ENCODE results near the gene SLC6A1. TPM values are rescaled to one million over a fixed set of nuclear protein-coding genes. Genes with fewer than 3 reads are reported as not detected.
"Not testable (repeated sequence)": the region's sequence is repeated elsewhere in the genome, so short reads cannot be mapped to it uniquely, and the experiment has no call there.

The SLC6A1 gene
- total and polyA plus RNA-seq, 5 donors from 2014 or later: not detected

DNA sequence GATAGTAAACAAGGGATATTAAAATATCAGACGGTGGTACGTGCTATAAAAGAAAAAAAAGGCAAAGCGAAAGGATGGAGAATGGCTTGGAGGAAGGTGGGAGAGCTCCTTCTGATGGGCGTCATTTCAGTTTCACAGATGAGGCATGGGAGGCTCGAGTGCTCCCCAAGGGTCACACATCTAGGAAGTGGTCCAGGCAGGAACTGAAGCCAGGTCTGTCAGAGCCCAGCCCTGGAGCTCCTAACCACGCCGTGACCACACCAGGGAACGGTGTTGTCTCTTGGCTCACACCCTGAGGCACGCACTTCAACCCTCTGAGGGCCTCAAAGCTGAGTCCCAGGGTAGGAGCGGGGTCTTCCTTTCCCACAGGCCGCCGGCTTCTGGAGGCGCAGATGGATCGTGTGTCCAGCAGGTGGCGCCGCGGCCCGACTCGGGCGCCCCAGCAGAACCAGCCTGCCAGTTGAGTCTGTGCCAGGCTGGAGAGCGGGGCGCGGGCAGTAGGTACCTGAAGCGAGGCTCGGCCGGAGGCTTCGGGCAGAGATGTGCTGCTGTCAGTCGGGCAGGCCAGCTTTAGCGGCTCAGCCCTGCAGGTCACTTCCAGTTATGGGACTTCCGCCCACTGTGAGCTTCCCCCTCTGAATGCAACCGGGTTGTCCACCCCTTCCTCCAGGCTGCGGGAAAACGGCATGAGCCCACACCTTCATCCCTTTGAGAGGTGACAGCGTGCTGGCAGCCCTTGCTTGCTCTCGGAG lies 68.1 kb downstream of the SLC6A1 start:
- DNase-seq (peak in 2 of 3 donors; percentile 8 to 43), ATAC-seq (ENCODE audit: low read depth in 2 of 2) (peak in 1 of 2 donors; percentile 31)
- Mint-ChIP-seq H3K4me1 (peaks cover 0 to 5% (median 1%) of the 10 kb centered on the region in 4 donors), H3K9me3 (peaks cover 0 to 5% (median 0%) of the 10 kb centered on the region in 7 donors), H3K36me3 (no peaks in the 10 kb centered on the region), H3K27ac (no peak overlapping the region), H3K4me3 (no peak overlapping the region), H3K27me3 (peaks cover 17% of the 10 kb centered on the region)
- Histone ChIP-seq H3K27ac (ENCODE audit: insufficient read depth, low read length, poor library complexity, severe bottlenecking) (no peak overlapping the region), H3K4me3 (ENCODE audit: low read depth, low read length) (no peak overlapping the region), H3K9me3 (ENCODE audit: control insufficient read depth in 2 of 2, low read length in 2 of 2) (no peaks in the 10 kb centered on the region), H3K4me1 (ENCODE audit: control insufficient read depth, insufficient read depth, low read length, poor library complexity, severe bottlenecking) (no peaks in the 10 kb centered on the region), H3K36me3 (ENCODE audit: control insufficient read depth, insufficient read depth, low read length) (no peaks in the 10 kb centered on the region), H3K27me3 (ENCODE audit: control insufficient read depth, insufficient read depth, low read length) (no peaks in the 10 kb centered on the region)

DNA sequence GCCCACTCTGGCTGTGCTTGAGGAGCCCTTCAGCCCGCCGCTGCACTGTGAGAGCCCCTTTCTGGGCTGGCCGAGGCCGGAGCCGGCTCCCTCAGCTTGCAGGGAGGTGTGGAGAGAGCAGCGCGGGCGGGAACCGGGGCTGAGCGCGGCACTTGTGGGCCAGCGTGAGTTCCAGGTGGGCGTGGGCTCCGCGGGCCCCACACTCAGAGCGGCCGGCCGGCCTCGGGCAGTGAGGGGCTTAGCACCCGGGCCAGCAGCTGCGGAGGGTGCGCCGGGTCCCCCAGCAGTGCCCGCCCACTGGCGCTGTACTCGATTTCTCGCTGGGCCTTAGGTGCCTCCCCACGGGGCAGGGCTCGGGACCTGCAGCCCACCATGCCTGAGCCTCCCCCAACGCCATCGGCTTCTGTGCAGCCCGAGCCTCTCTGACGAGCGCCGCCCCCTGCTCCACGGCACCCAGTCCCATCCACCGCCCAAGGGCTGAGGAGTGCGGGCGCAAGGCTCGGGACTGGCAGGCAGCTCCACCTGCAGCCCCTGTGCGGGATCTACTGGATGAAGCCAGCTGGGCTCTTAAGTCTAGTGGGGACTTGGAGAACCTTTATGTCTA lies 68.8 kb downstream of the SLC6A1 start:
- not testable (repeated sequence) for H3K4me1 Mint-ChIP-seq; H3K4me3 Mint-ChIP-seq; H3K9me3 Mint-ChIP-seq; H3K27me3 ChIP-seq (ENCODE audit: control insufficient read depth, insufficient read depth, low read length); DNase-seq; H3K9me3 ChIP-seq (ENCODE audit: control insufficient read depth in 2 of 2, low read length in 2 of 2); H3K4me1 ChIP-seq (ENCODE audit: control insufficient read depth, insufficient read depth, low read length, poor library complexity, severe bottlenecking); H3K4me3 ChIP-seq (ENCODE audit: low read depth, low read length); H3K36me3 Mint-ChIP-seq; ATAC-seq (ENCODE audit: low read depth in 2 of 2); H3K36me3 ChIP-seq (ENCODE audit: control insufficient read depth, insufficient read depth, low read length); H3K27ac Mint-ChIP-seq; H3K27ac ChIP-seq (ENCODE audit: insufficient read depth, low read length, poor library complexity, severe bottlenecking)
- H3K27me3 Mint-ChIP-seq: peaks cover 11% of the 10 kb centered on the region

DNA sequence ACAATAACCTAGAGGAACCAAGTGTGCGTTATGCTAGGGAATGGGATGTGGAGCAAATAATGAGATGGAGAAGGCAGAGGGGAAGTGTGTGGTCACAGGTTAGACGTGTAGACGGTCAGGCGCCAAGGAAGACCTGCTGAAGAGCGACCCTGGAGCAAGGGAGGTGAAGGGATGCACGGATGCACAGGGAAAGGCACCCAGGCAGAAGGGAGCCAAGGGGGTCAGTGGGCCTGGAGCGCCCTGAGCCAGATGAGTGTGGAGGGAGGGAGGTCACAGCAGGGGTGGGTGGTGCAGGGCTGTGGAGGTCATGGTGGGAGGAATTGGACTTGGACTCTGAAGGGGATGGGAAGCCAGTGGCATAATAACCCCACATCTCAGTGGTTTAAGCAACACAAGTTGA lies 70.2 kb downstream of the SLC6A1 start:
- peaks cover 5% of the 10 kb centered on the region for H3K27me3 Mint-ChIP-seq
- ATAC-seq (ENCODE audit: low read depth in 2 of 2): no peak
- no peak for DNase-seq
- H3K4me3 Mint-ChIP-seq: no peak overlapping the region
- H3K9me3 ChIP-seq (ENCODE audit: control insufficient read depth in 2 of 2, low read length in 2 of 2): no peaks in the 10 kb centered on the region
- H3K27ac ChIP-seq (ENCODE audit: insufficient read depth, low read length, poor library complexity, severe bottlenecking): no peak overlapping the region
- H3K27me3 ChIP-seq (ENCODE audit: control insufficient read depth, insufficient read depth, low read length): no peaks in the 10 kb centered on the region
- no peak overlapping the region for H3K27ac Mint-ChIP-seq
- no peaks in the 10 kb centered on the region for H3K36me3 Mint-ChIP-seq
- H3K36me3 ChIP-seq (ENCODE audit: control insufficient read depth, insufficient read depth, low read length): no peaks in the 10 kb centered on the region
- peaks cover 0 to 5% (median 0%) of the 10 kb centered on the region in 7 donors for H3K9me3 Mint-ChIP-seq
- H3K4me1 ChIP-seq (ENCODE audit: control insufficient read depth, insufficient read depth, low read length, poor library complexity, severe bottlenecking): no peaks in the 10 kb centered on the region
- no peak overlapping the region for H3K4me3 ChIP-seq (ENCODE audit: low read depth, low read length)
- H3K4me1 Mint-ChIP-seq: peaks cover 0 to 5% (median 1%) of the 10 kb centered on the region in 4 donors

DNA sequence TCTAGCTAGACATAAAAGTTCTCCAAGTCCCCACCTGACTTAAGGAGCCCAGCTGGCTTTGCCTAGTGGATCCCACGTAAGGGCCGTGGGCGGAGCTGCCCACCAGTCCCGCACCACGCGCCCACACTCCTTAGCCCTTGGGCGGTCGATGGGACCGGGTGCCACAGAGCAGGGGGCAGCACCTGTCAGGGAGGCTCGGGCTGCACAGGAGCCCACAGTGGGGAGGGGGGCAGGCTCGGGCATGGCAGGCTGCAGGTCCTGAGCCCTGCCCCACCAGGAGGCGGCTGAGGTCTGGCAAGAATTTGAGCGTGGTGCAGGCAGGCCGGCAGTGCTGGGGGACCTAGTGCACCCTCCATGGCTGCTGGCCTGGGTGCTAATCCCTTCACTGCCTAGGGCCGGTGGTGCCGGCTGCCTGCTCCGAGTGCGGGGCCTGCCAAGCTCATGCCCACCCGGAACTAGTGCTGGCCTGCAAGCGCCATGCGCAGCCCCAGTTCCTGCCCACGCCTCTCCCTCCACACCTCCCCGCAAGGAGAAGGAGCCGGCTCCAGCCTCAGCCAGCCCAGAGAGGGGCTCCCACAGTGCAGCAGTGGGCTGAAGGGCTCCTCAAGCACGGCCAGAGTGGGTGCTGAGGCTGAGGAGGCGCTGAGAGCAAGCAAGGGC lies 78.7 kb downstream of the SLC6A1 start:
- Mint-ChIP-seq H3K27ac (no peak overlapping the region), H3K4me1 (peaks cover 0 to 2% (median 0%) of the 10 kb centered on the region in 4 donors), H3K36me3 (peaks cover 3% of the 10 kb centered on the region), H3K27me3 (peaks cover 4% of the 10 kb centered on the region), H3K4me3 (no peak overlapping the region), H3K9me3 (peaks cover 0 to 5% (median 1%) of the 10 kb centered on the region in 7 donors)
- Histone ChIP-seq H3K9me3 (ENCODE audit: control insufficient read depth in 2 of 2, low read length in 2 of 2) (no peaks in the 10 kb centered on the region), H3K27ac (ENCODE audit: insufficient read depth, low read length, poor library complexity, severe bottlenecking) (no peak overlapping the region), H3K27me3 (ENCODE audit: control insufficient read depth, insufficient read depth, low read length) (peaks cover 4% of the 10 kb centered on the region), H3K36me3 (ENCODE audit: control insufficient read depth, insufficient read depth, low read length) (no peaks in the 10 kb centered on the region), H3K4me1 (ENCODE audit: control insufficient read depth, insufficient read depth, low read length, poor library complexity, severe bottlenecking) (no peaks in the 10 kb centered on the region), H3K4me3 (ENCODE audit: low read depth, low read length) (no peak overlapping the region)
- no peak for ATAC-seq (ENCODE audit: low read depth in 2 of 2)
- no peak for DNase-seq

DNA sequence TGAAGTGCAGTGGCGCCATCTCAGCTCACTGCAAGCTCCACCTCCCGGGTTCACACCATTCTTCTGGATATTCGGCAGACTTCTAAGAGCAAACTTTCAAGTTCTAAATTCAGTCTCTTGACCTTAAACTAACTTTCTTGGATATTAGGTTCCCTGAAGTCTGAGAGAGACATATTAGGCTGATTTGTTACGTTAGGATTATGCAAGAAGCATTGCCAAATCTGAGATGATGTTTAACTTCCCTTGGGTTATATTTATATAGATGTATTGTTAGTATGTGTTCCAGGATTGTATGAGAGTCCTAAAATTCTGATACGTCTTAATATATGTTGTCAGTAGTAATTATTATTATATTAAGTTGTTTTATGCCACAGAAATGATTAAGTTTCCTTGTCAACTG lies 80.1 kb downstream of the SLC6A1 start:
- Mint-ChIP-seq H3K9me3 (peaks cover 0 to 5% (median 1%) of the 10 kb centered on the region in 7 donors), H3K4me3 (no peak overlapping the region), H3K27me3 (peaks cover 7% of the 10 kb centered on the region), H3K4me1 (peaks cover 0 to 2% (median 0%) of the 10 kb centered on the region in 4 donors), H3K36me3 (peaks cover 3% of the 10 kb centered on the region), H3K27ac (no peak overlapping the region)
- ATAC-seq (ENCODE audit: low read depth in 2 of 2): no peak
- Histone ChIP-seq H3K27me3 (ENCODE audit: control insufficient read depth, insufficient read depth, low read length) (peaks cover 4% of the 10 kb centered on the region), H3K4me3 (ENCODE audit: low read depth, low read length) (no peak overlapping the region), H3K9me3 (ENCODE audit: control insufficient read depth in 2 of 2, low read length in 2 of 2) (no peaks in the 10 kb centered on the region), H3K36me3 (ENCODE audit: control insufficient read depth, insufficient read depth, low read length) (no peaks in the 10 kb centered on the region), H3K4me1 (ENCODE audit: control insufficient read depth, insufficient read depth, low read length, poor library complexity, severe bottlenecking) (no peaks in the 10 kb centered on the region), H3K27ac (ENCODE audit: insufficient read depth, low read length, poor library complexity, severe bottlenecking) (no peak overlapping the region)
- DNase-seq: no peak

DNA sequence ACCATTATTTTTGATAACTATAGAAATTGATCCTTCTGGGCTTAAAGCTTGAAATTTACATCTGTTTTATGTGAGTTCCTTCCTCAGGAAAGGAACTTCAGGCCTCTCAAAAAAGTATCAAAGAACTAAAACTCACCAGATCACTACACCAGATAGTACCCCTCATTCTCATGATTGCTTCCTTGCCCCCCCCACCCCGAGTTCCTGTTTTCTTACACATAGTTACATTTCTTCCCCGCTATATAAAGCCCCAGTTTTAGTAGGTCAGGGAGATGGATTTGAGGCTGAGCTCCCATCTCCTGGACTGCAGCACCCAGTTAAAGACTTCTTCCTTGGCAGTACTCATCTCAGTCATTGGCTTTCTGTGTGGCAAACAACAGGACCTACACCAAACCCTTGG lies 81.5 kb downstream of the SLC6A1 start:
- no peak overlapping the region for H3K27ac ChIP-seq (ENCODE audit: insufficient read depth, low read length, poor library complexity, severe bottlenecking)
- no peak for DNase-seq
- Mint-ChIP-seq H3K36me3 (peaks cover 3% of the 10 kb centered on the region), H3K9me3 (peaks cover 0 to 3% (median 0%) of the 10 kb centered on the region in 7 donors), H3K4me3 (no peak overlapping the region), H3K27ac (no peak overlapping the region), H3K4me1 (peaks cover 0 to 2% (median 0%) of the 10 kb centered on the region in 4 donors), H3K27me3 (peaks cover 8% of the 10 kb centered on the region)
- no peaks in the 10 kb centered on the region for H3K36me3 ChIP-seq (ENCODE audit: control insufficient read depth, insufficient read depth, low read length)
- H3K4me3 ChIP-seq (ENCODE audit: low read depth, low read length): no peak overlapping the region
- ATAC-seq (ENCODE audit: low read depth in 2 of 2): no peak
- H3K27me3 ChIP-seq (ENCODE audit: control insufficient read depth, insufficient read depth, low read length): peaks cover 4% of the 10 kb centered on the region
- H3K9me3 ChIP-seq (ENCODE audit: control insufficient read depth in 2 of 2, low read length in 2 of 2): no peaks in the 10 kb centered on the region
- H3K4me1 ChIP-seq (ENCODE audit: control insufficient read depth, insufficient read depth, low read length, poor library complexity, severe bottlenecking): no peaks in the 10 kb centered on the region

DNA sequence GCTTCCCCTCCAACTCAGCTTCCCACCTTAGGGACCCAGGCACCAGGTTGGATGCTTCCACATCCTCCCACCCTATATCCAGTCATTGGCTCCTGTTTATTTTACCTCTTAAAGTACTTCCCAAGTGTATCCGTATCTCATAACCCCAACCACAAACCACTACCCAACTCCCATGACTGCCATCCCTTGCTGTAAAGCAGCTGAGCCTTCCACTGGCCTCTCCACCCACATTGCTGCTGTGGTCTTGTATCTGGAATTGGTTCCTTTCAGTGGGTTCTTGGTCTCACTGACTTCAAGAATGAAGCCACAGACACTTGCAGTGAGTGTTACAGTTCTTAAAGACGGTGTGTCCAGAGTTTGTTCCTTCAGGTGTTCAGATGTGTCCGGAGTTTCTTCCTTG lies 81.9 kb downstream of the SLC6A1 start:
- no peak overlapping the region for H3K4me3 Mint-ChIP-seq
- no peaks in the 10 kb centered on the region for H3K9me3 ChIP-seq (ENCODE audit: control insufficient read depth in 2 of 2, low read length in 2 of 2)
- peaks cover 0 to 3% (median 0%) of the 10 kb centered on the region in 7 donors for H3K9me3 Mint-ChIP-seq
- H3K27me3 Mint-ChIP-seq: peaks cover 7% of the 10 kb centered on the region
- H3K27ac ChIP-seq (ENCODE audit: insufficient read depth, low read length, poor library complexity, severe bottlenecking): no peak overlapping the region
- ATAC-seq (ENCODE audit: low read depth in 2 of 2): no peak
- no peaks in the 10 kb centered on the region for H3K4me1 ChIP-seq (ENCODE audit: control insufficient read depth, insufficient read depth, low read length, poor library complexity, severe bottlenecking)
- peaks cover 0 to 2% (median 0%) of the 10 kb centered on the region in 4 donors for H3K4me1 Mint-ChIP-seq
- peaks cover 3% of the 10 kb centered on the region for H3K36me3 Mint-ChIP-seq
- H3K27me3 ChIP-seq (ENCODE audit: control insufficient read depth, insufficient read depth, low read length): peaks cover 4% of the 10 kb centered on the region
- no peaks in the 10 kb centered on the region for H3K36me3 ChIP-seq (ENCODE audit: control insufficient read depth, insufficient read depth, low read length)
- no peak for DNase-seq
- H3K4me3 ChIP-seq (ENCODE audit: low read depth, low read length): no peak overlapping the region
- H3K27ac Mint-ChIP-seq: no peak overlapping the region
